Keratinocyte (primary cell): ENCODE data around the gene MTHFD1L.
"Not testable (repeated sequence)": the region's sequence is repeated elsewhere in the genome, so short reads cannot be mapped to it uniquely, and the experiment has no call there.

Experiments used
- EZH2 ChIP-seq: IDR thresholded peaks from one replicate; pipeline ENCODE4 v1.6.1; 2012; ENCODE audit warnings: inconsistent platforms, mild to moderate bottlenecking, low read length, moderate library complexity
- TF ChIP-seq, protein P1 (sequence below), 3 experiments: IDR thresholded peaks in 1 of 3; conservative IDR thresholded peaks in 1 of 3; optimal IDR thresholded peaks in 1 of 3; 2 replicates in 2 of 3; 3 replicates in 1 of 3; pipeline versions ENCODE3 to v1.5.1; 2011; ENCODE audit warnings: low read length in 3 of 3, mild to moderate bottlenecking in 3 of 3, moderate library complexity in 2 of 3, control low read depth in 1 of 3, inconsistent platforms in 1 of 3; ENCODE audit not compliant: insufficient read depth in 2 of 3; ENCODE audit errors: extremely low read depth in 1 of 3

DNA sequence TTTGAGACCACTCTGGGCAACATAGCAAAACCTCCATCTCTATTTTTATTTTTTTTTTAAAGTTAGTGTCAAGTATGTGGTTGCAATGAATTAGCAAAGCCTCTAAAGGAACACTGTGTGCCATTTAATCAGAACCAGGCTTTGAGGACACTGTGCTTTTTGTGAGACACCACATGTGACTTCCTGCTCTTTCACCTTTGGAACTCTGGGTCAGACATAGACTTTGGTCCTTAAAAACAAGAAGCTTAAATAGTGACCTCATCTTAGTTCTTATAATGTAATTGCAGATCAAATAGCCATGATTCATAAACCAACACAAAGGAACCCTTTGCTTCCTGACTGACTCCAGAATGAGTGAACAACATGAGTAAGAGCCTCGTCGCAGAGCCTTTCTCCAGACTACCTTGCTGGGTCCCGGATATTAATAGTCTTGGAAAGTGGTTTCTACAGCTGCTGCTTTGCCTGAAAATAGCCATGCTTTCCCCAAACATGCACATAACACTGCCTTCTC, 170.8 kb downstream of the MTHFD1L start:
- not testable (repeated sequence) for TF ChIP-seq EZH2
- TF ChIP-seq, protein P1, sequence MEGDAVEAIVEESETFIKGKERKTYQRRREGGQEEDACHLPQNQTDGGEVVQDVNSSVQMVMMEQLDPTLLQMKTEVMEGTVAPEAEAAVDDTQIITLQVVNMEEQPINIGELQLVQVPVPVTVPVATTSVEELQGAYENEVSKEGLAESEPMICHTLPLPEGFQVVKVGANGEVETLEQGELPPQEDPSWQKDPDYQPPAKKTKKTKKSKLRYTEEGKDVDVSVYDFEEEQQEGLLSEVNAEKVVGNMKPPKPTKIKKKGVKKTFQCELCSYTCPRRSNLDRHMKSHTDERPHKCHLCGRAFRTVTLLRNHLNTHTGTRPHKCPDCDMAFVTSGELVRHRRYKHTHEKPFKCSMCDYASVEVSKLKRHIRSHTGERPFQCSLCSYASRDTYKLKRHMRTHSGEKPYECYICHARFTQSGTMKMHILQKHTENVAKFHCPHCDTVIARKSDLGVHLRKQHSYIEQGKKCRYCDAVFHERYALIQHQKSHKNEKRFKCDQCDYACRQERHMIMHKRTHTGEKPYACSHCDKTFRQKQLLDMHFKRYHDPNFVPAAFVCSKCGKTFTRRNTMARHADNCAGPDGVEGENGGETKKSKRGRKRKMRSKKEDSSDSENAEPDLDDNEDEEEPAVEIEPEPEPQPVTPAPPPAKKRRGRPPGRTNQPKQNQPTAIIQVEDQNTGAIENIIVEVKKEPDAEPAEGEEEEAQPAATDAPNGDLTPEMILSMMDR (optimal IDR thresholded peaks at IDR 0.05 in 1 of 3, IDR thresholded peaks at IDR 0.05 in 1 of 3, conservative IDR thresholded peaks at IDR 0.05 in 1 of 3; ENCODE audit: extremely low read depth in 1 of 3, insufficient read depth in 2 of 3, low read length in 3 of 3), result not testable (repeated sequence)
